ENCODE results near the gene VIT.
A peak's percentile ranks its signal among the peaks of the same experiment; 100 is the strongest.

VIT gene

GRCh38 chr2:36769106-36769505, 72.6 kb downstream of the VIT start:
- DNase-seq (ENCODE audit: low spot score): no peak

GRCh38 chr2:36770542-36771287, 74.2 kb downstream of the VIT start:
- DNase-seq (ENCODE audit: low spot score): peak; percentile 51

DNA sequence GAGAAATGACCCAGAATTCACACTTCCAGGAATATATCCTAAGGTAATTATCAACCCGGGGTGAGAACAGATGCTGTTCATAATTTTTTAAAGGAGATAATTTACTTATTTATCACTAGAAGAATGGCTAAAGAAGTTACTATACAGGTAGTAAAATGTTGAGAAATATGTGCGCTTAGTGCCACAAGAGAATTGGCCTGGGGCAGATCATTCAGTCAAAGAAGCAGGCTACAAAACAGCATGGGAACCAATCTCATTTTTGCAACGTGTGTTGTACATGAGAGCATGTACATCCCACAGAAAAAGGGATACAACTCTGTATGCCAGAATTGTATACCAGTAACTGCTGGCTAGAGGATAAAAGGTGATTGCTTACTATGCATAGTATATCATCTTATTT, 75.2 kb downstream of the VIT start:
- no peak for DNase-seq (ENCODE audit: low spot score)

GRCh38 chr2:36773947-36774346, 77.4 kb downstream of the VIT start:
- no peak for DNase-seq (ENCODE audit: low spot score)

DNA sequence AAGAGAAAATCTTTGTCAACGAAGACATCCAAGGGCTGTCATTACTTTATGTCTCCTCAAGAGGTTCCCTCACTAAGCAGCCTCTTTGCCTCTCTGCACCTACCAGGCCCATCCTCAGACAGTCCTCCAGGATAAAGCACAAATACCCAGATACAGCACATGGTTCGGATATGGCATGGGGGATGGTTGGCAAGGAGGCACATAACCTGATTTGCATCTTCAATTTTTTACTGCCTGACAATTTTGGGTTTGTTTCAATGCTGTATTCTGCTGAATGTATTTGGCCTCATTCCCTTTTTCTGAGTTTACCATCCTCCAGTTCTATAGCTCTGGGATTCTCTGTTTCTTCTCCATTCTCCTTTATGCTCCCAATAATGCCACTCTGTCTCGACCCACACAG, 78.8 kb downstream of the VIT start:
- DNase-seq (ENCODE audit: low spot score): no peak

- DNase-seq (ENCODE audit: low spot score): no peak
Observed at GRCh38 chr2:36775806-36776205, 79.3 kb downstream of the VIT start.

- no peak for DNase-seq (ENCODE audit: low spot score)
Observed at GRCh38 chr2:36777272-36777671, 80.8 kb downstream of the VIT start.

GRCh38 chr2:36777788-36778187, 81.3 kb downstream of the VIT start:
- no peak for DNase-seq (ENCODE audit: low spot score)

- no peak for DNase-seq (ENCODE audit: low spot score)
Observed at GRCh38 chr2:36779462-36779861, 83.0 kb downstream of the VIT start.

DNA sequence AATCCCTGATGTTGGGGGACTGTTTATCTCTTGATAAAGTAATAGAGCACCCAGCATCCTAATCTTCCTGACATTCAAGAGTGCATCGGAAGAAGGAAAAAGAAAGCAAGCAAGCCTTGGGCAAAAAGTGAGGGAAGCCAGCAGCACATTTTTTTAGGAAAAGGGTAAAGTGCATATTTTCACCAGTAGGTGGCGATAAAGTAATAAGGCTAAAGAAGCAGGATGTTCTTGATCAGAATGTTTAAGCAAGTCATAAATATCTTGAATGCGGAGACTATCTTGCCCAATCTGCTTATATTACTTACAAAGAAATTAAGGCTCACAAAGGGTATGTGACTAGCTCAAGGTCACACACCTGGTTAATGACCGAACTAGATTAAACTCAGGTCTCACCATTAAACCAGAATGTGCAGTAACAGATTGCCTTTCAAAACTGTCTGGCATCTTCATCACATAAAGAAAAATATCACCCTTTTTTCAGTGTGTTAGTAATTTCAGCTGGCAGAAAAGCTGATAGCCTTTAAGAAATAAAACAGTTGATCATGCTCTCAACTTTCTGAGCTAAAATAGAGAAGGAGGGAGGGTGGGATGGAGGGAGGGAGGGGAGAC, 83.8 kb downstream of the VIT start:
- peak; percentile 70 for DNase-seq (ENCODE audit: low spot score)

GRCh38 chr2:36781907-36782720, 85.6 kb downstream of the VIT start:
- no peak for DNase-seq (ENCODE audit: low spot score)

DNA sequence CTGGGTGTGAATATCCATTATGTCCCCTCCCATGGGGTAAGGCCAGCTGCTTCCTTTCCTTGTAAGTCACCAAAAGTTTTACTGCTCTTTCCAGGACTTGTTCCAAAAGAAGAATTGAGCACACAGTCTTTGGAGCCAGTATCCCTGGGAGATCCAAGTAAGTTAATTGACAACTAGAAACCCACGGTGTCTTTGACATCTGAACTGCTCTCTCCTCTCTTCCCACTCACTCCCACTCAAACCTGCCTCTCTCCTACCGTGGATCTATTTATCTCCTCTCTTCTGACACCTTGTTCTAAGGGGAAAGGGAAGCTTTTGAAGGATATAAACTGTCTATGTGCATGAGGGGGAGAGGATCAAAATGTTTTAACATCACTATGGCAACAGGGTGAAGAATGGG, 86.7 kb downstream of the VIT start:
- DNase-seq (ENCODE audit: low spot score): no peak

- DNase-seq (ENCODE audit: low spot score): peak; percentile 64
Observed at GRCh38 chr2:36785179-36785795, 88.8 kb downstream of the VIT start.

GRCh38 chr2:36789181-36789804, 92.8 kb downstream of the VIT start:
- no peak for DNase-seq (ENCODE audit: low spot score)

DNA sequence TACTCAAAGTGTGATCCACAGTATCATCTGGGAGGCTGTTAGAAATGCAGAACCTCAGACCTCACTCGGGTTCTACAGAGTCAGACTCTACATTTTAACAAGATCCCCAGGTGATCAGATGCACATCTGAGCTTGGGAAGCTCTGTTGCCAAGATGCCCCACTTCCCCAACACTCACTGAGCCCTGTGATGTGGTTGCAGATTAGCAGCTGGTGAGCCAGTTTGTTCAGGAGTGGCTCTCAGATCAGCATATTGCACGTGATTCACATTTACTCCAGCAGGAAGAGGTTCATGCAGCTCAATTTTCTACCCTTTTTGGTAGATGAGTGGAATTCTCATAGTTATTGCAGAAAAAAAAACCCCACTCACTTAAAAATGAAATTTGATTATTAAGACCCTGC, 96.4 kb downstream of the VIT start:
- DNase-seq (ENCODE audit: low spot score): no peak

- DNase-seq (ENCODE audit: low spot score): no peak
Observed at GRCh38 chr2:36797324-36798070, 101.0 kb downstream of the VIT start.

- DNase-seq (ENCODE audit: low spot score): no peak
Observed at GRCh38 chr2:36798724-36799123, 102.2 kb downstream of the VIT start.

DNA sequence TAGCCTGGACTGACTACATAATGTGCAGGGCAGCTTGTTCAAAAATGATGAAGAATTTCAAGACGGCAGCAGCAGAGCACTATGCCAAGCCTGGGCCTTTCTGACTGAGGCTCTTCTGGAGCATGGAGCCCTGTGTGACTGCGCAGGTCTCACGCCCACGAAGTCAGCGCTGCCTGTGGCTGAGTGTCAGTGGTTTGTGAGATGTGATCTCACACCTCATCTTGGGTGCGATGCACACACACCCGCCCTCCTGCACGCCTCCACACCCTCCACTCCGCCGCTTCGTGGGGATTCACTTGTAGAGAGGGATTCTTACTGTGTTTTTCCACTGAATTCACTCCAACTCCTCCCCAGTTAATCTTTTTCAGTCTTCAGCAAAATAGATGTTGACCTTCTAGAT, 103.9 kb downstream of the VIT start:
- DNase-seq (ENCODE audit: low spot score): no peak

GRCh38 chr2:36801088-36801487, 104.6 kb downstream of the VIT start:
- DNase-seq (ENCODE audit: low spot score): no peak

DNA sequence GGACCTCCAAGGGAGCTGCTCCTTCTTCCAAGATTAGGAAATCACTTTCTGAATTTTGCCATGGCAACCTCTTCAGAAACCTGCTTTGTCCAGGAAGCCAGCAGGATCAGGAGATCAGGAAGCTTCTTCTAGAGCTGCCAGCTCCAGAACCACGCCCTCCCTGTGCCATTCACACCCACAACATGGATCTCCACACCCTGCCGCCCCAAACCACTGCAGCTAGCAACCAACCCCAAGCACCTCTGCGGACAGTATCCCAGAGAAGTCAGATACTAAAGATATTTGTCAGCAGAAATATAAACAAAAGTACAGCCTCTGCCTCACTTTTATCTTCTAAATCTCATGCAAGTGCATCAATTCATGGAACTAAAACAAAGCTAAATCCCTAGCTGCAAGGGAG, 106.4 kb downstream of the VIT start:
- DNase-seq (ENCODE audit: low spot score): no peak

GRCh38 chr2:36805635-36806224, 109.2 kb downstream of the VIT start:
- DNase-seq (ENCODE audit: low spot score): no peak
